ENCODE results near the gene TNS4.

Gene TNS4

GRCh38 chr17:40515011-40515410 is 13.6 kb upstream of the TNS4 start:
- DNase-seq, result no peak

GRCh38 chr17:40514013-40514875 is 12.8 kb upstream of the TNS4 start:
- DNase-seq, result no peak

GRCh38 chr17:40511667-40512220 is 10.3 kb upstream of the TNS4 start:
- no peak for DNase-seq

GRCh38 chr17:40511136-40511535 is 9.7 kb upstream of the TNS4 start:
- DNase-seq, result no peak

- DNase-seq, result no peak
Observed at GRCh38 chr17:40510328-40510648, 8.9 kb upstream of the TNS4 start.

- no peak for DNase-seq
Observed at GRCh38 chr17:40509626-40510327, 8.4 kb upstream of the TNS4 start.

GRCh38 chr17:40506786-40507185 is 5.4 kb upstream of the TNS4 start:
- DNase-seq, result no peak

- no peak for DNase-seq
Observed at GRCh38 chr17:40503154-40503553, 1.7 kb upstream of the TNS4 start.

GRCh38 chr17:40502716-40503115 is 1.3 kb upstream of the TNS4 start:
- no peak for DNase-seq

GRCh38 chr17:40500709-40501108 is 714 bp downstream of the TNS4 start:
- DNase-seq, result no peak

GRCh38 chr17:40500190-40500589 is 1.2 kb downstream of the TNS4 start:
- DNase-seq, result no peak

- DNase-seq, result no peak
Observed at GRCh38 chr17:40499551-40500189, 1.8 kb downstream of the TNS4 start.

GRCh38 chr17:40498281-40499084 is 2.9 kb downstream of the TNS4 start:
- no peak for DNase-seq

GRCh38 chr17:40497695-40498094 is 3.7 kb downstream of the TNS4 start:
- DNase-seq, result no peak

- DNase-seq, result no peak
Observed at GRCh38 chr17:40496634-40497420, 4.6 kb downstream of the TNS4 start.

- DNase-seq, result no peak
Observed at GRCh38 chr17:40496170-40496569, 5.3 kb downstream of the TNS4 start.

GRCh38 chr17:40495140-40495539 is 6.3 kb downstream of the TNS4 start:
- DNase-seq, result no peak

GRCh38 chr17:40493697-40494096 is 7.7 kb downstream of the TNS4 start:
- no peak for DNase-seq

- no peak for DNase-seq
Observed at GRCh38 chr17:40491486-40491885, 9.9 kb downstream of the TNS4 start.

- no peak for DNase-seq
Observed at GRCh38 chr17:40490982-40491381, 10.4 kb downstream of the TNS4 start.

GRCh38 chr17:40490289-40490853 is 11.1 kb downstream of the TNS4 start:
- DNase-seq, result no peak

All from activated gamma-delta T cell treated with Interleukin-2 at 50 U/mL for 16 hours (primary cell).